Activated naive CD8-positive, alpha-beta T cell treated with anti-CD3 and anti-CD28 coated beads, Interleukin-2, amount 10 ng/mL, durations not matched to agents 7 days and 5 days (primary cell): ENCODE measurements around the gene PRKCA. TPM values are rescaled to one million over a fixed set of nuclear protein-coding genes. Genes with fewer than 3 reads are reported as not detected.

Experiments used
- ATAC-seq: fragments of 150-1000 bp; cut with Tn5 transposase; one replicate; pipeline ENCODE4 v1.10.0; 2021; ENCODE audit warnings: low read depth, moderate library complexity
- POLR2A ChIA-PET: fragments of 350-600 bp; sonication (Branson Sonifier 250); formaldehyde crosslinking; loops from one replicate; lab custom pipeline; 2021; ENCODE audit warnings: antibody characterized with exemption; lab: Charles Lee
- DNase-seq: peaks from one replicate; pipeline ENCODE4 v3.0.0; 2021
- H3K27ac Mint-ChIP-seq: one replicate; pipeline ENCODE4 v1.8.0; 2022; ENCODE audit warnings: mild to moderate bottlenecking, mixed read lengths
- H3K27me3 Mint-ChIP-seq: one replicate; pipeline ENCODE4 v1.8.0; 2022; ENCODE audit warnings: mild to moderate bottlenecking, moderate library complexity, mixed read lengths
- H3K36me3 Mint-ChIP-seq: one replicate; pipeline ENCODE4 v1.8.0; 2021; ENCODE audit warnings: mild to moderate bottlenecking, mixed read lengths
- H3K4me1 Mint-ChIP-seq: one replicate; pipeline ENCODE4 v1.8.0; 2021; ENCODE audit warnings: mixed read lengths
- H3K4me3 Mint-ChIP-seq: one replicate; pipeline ENCODE4 v1.8.0; 2022; ENCODE audit warnings: mild to moderate bottlenecking, moderate library complexity, mixed read lengths
- H3K9me3 Mint-ChIP-seq: one replicate; pipeline ENCODE4 v1.8.0; 2021; ENCODE audit warnings: mixed read lengths
- total RNA-seq, 2 experiments: library from RNA; stranded (reverse); gene quantifications; one replicate each; pipeline ENCODE4 v1.2.3, GENCODE V29; 2021

Gene PRKCA
- total RNA-seq, 2 experiments from 2014 or later = 66.1 to 66.5 TPM

DNA sequence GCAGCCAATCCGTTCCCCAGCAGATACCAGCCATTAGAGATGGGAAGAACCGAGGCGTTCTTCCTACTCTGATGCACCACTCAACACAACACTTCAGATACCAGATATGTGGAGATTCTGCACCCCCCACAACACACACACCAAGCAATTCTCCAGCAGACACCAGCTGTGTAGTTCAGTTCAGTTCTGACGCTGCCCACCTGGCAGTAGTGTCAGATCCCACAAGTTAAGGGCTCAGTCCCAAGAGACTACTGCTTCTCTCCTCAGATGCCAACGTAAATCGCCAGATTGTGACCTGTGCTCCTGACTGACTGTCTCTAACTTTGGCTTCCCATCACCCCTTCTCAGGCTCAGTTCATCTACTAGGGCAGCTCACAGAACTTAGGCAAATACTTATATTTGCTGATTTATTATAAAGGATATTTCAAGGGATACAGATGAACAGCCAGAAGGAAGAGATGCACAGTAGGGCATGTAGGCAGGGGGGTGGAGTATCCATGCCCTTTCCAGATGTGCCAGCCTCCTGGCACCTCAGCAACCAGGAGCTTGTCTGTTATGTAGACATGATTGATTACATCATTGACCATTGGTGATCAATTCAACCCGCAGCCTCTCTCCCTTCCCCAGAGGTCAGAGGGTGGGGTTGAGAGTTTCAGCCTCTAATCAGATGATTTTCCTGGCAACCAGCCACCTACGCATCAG is 110.6 kb downstream of the PRKCA start:
- Mint-ChIP-seq H3K27ac (peak overlapping the region; percentile 33), H3K4me1 (peaks cover 36% of the 10 kb centered on the region), H3K4me3 (peak overlapping the region; percentile 1), H3K36me3 (peaks cover 16% of the 10 kb centered on the region), H3K27me3 (no peaks in the 10 kb centered on the region), H3K9me3 (peaks cover 5% of the 10 kb centered on the region)
- ATAC-seq (no peak), DNase-seq (no peak)
- POLR2A ChIA-PET = no interaction called here

DNA sequence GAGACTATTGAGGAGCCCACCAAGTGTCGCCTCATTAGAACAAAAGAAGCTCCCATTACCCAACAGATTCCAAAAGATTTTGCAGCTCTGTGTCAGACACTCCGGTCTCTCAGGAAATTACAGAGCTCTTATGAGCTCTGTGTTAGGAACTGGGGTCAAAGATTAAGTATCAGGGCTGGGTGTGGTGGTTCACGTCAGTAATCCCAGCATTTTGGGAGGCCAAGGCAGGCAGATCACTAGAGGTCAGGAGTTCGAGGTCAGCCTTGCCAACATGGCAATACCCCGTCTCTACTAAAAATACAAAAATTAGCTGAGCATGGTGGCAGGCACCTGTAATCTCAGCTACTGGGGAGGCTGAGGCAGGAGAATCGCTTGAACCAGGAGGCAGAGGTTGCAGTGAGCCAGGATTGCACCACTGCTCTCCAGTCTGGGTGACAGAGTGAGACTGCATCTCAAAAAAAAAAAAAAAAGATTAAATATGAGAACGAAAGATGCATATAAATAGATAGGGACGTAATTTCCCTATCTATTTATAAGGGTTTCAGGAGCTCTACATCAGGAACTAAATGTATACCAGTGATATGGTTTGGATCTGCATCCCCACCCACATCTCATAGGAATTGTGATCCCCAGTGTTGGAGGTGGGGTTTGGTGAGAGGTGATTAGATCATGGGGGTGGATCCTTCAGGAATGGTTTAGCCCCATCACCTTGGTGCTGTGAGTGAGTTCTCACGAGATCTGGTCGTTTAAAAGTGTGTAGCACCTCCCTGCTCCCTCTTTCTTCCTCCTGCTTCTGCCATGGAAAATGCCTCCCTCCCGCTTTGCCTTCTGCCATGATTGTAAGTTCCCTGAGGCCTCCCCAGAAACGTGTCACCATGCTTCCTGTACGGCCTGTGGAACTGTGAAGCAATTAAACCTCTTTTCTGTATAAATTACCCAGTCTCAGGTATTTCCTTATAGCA is 111.4 kb downstream of the PRKCA start:
- Mint-ChIP-seq H3K9me3 (peaks cover 5% of the 10 kb centered on the region), H3K36me3 (peaks cover 14% of the 10 kb centered on the region), H3K4me1 (peaks cover 31% of the 10 kb centered on the region), H3K27me3 (no peaks in the 10 kb centered on the region), H3K4me3 (no peak overlapping the region), H3K27ac (no peak overlapping the region)
- POLR2A ChIA-PET = no interaction called here
- no peak for ATAC-seq
- no peak for DNase-seq

DNA sequence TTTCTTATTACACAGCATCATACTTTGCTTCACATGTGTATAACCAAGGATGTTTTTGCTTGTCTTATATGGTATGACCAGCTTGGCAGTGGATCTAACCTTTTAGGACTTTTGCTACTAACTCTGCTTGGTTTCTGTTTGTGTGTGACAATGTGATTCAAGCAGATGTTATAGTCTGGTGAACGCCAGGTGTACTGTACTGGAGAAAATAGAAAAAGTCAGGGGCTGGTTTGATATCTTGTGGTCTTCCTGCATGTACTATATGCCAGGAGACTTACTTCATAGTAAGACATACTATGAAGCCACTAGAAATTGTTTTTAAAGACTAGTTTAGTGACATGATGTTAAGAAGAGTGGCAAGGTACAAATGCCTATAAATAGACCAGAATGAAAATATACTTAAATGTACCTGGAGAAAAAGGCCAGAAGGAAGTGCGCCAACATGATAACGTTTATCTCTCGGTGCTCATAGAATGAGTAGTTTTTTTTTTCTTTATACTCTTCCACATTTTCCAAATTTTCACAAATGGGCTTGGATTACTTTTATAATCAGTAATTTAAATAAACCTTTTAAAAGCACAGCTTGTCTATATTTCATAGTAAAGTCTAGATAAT is 112.3 kb downstream of the PRKCA start:
- H3K9me3 Mint-ChIP-seq = peaks cover 5% of the 10 kb centered on the region
- no peak overlapping the region for H3K4me3 Mint-ChIP-seq
- H3K27me3 Mint-ChIP-seq = no peaks in the 10 kb centered on the region
- no peak overlapping the region for H3K27ac Mint-ChIP-seq
- ATAC-seq (no peak), DNase-seq (no peak)
- peaks cover 14% of the 10 kb centered on the region for H3K36me3 Mint-ChIP-seq
- POLR2A ChIA-PET = interaction anchor here (1.2 kb wide), 1 partner anchor 9 kb away, joined by 3 read pairs; no protein-coding TSS in a partner anchor
- H3K4me1 Mint-ChIP-seq = peaks cover 26% of the 10 kb centered on the region

DNA sequence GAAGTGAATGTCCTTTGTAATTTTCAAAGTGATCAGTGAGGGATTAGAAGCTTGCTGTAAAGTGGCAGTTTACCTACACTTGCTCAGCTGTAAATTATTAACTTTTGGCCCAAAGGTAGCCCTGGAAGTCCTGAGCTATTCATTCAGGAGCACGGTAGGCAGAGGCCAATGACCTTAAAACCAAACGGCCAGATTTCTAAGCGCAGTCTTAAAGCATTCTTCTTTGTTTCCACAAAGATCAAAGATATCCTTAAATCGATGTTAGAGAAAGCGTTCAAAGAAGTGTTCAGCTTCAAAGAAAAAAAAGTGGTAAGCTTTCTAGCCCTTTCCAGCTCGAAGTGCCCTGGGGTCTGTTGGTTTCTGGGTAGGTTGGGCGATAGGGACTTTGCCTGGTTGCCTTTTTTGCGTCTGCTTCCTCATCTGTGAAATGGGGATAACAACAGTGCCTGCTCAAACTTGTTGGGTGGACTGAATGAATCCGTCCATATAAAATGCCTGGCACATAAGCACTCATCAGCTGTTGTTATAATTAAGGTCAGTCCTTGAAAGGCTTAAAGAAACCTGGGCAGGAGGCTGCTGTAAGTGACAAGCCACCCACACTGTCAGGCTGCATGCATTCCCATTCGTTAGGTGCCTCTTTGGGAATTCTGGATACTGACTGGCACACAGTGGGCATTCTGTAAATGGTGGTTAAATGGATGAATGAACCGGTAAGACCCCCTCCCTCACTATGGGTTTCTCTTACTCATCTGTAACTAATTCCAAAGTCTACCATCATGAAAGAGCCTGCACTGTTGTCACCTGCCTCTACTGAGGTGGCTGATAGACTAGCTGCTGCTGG is 113.2 kb downstream of the PRKCA start:
- Mint-ChIP-seq H3K4me1 (peaks cover 27% of the 10 kb centered on the region), H3K27ac (peak overlapping the region; percentile 16), H3K4me3 (no peak overlapping the region), H3K9me3 (peaks cover 5% of the 10 kb centered on the region), H3K27me3 (no peaks in the 10 kb centered on the region), H3K36me3 (peaks cover 14% of the 10 kb centered on the region)
- DNase-seq (no peak), ATAC-seq (no peak)
- POLR2A ChIA-PET = interaction anchor here (0.5 to 1.2 kb wide), 2 partner anchors 9 to 129 kb away, joined by 3 read pairs; no protein-coding TSS in a partner anchor

DNA sequence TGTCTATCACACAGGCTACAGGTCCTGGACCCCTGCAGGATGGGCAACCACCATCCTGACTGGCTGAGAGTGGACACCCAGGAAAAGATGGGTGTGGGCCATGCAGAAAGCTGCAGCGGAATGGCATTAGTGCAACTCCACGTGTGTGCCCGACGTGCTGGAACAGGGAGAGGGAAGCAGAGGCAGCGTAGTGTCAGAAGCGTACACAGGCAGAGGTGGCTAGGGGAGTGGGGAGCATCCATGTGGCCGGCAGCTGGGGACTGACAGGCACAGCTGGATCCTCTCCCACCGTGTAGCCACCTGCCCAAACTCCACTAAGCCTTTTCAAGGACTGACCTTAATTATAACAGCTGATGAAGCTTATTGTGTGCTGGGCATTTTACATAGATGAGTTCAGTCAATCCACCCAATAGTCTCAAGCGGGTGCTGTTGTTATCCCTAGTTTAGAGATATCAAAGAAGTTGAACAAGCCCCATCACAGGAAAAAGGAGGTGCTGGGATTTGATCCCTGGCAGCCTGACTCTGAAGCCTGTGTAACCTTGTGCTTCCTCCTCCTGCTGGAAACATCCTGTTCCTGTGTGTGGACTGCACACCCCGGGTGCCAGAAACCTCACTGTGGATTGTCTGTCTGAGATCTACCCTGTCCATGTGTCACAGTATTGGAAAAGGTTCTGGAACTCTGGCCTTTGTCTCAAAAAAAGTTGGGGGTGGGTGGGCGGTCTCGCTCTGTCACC is 114.0 kb downstream of the PRKCA start:
- H3K27ac Mint-ChIP-seq = no peak overlapping the region
- H3K36me3 Mint-ChIP-seq = peaks cover 18% of the 10 kb centered on the region
- POLR2A ChIA-PET = no interaction called here
- H3K27me3 Mint-ChIP-seq = no peaks in the 10 kb centered on the region
- ATAC-seq = no peak
- H3K4me3 Mint-ChIP-seq = no peak overlapping the region
- peaks cover 5% of the 10 kb centered on the region for H3K9me3 Mint-ChIP-seq
- H3K4me1 Mint-ChIP-seq = peaks cover 32% of the 10 kb centered on the region
- DNase-seq = no peak

DNA sequence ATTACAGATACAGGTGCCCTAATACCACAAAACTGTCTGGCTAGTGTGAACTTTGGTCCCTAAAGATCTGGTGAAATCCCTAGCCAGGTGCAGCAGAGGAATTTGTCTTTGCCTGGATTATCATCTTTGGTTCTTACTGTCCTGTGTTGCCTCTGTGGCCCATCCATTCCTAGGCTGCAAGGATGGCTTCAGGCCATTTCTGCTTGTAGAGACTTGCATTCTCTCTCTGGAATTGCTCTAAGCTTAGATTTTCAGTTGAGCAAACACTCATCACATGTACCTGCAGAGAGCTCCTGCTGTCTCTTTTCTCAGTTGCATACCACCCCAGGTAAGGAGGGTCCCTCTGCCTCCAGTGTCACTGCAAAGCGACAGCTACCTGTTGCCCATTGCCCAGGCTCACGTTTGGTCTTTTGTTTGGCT is 114.9 kb downstream of the PRKCA start:
- POLR2A ChIA-PET = no interaction called here
- Mint-ChIP-seq H3K4me1 (peaks cover 37% of the 10 kb centered on the region), H3K27me3 (no peaks in the 10 kb centered on the region), H3K9me3 (peaks cover 5% of the 10 kb centered on the region), H3K4me3 (no peak overlapping the region), H3K36me3 (peaks cover 24% of the 10 kb centered on the region), H3K27ac (no peak overlapping the region)
- no peak for ATAC-seq
- DNase-seq = no peak

DNA sequence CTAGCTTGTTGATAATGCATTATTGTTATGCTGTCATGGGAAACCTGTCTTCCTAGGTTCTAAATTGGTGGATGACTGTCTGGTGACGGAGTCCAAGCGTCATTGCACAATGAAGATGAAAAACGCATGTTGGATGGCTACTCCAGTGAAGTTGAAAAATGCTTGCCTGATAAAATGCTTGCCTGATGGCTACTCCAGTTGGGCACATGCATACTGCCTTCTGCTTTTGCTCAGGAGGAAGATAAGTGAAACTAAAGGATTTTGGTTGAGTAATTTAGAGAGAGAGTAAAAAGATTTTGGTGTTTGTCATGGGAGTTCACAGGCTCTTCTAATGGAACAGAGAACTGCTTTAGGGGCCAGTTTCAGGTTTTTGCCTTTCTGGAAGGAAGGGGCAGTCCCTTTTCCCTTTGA is 118.6 kb downstream of the PRKCA start:
- Mint-ChIP-seq H3K4me1 (peaks cover 25% of the 10 kb centered on the region), H3K4me3 (no peak overlapping the region), H3K27me3 (no peaks in the 10 kb centered on the region), H3K27ac (no peak overlapping the region), H3K36me3 (peaks cover 14% of the 10 kb centered on the region), H3K9me3 (no peaks in the 10 kb centered on the region)
- no peak for DNase-seq
- no peak for ATAC-seq
- POLR2A ChIA-PET = interaction anchor here (0.7 kb wide), 1 partner anchor 51 kb away, joined by 3 read pairs; no protein-coding TSS in a partner anchor

DNA sequence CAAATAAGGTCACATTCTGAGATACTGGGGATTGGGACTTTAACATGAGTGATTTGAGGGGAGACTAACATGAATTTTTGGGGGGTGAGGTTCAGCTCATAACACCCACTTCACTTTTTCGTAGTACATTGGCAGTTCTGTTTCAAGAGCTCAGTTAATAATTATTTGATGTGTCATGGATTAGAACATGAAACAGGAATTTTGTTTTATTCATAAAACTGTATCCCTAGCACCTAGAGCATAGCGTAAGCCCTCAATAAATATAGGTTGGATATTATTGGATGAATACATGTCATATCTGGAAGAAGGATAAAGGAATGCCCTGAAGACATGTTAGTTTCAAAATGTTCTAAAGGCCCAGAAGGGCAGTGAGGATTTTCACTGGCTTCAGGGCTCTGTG is 119.8 kb downstream of the PRKCA start:
- H3K27ac Mint-ChIP-seq = no peak overlapping the region
- no peak overlapping the region for H3K4me3 Mint-ChIP-seq
- POLR2A ChIA-PET = interaction anchor here (1.0 kb wide), 1 partner anchor 14 kb away, joined by 3 read pairs; no protein-coding TSS in a partner anchor

DNA sequence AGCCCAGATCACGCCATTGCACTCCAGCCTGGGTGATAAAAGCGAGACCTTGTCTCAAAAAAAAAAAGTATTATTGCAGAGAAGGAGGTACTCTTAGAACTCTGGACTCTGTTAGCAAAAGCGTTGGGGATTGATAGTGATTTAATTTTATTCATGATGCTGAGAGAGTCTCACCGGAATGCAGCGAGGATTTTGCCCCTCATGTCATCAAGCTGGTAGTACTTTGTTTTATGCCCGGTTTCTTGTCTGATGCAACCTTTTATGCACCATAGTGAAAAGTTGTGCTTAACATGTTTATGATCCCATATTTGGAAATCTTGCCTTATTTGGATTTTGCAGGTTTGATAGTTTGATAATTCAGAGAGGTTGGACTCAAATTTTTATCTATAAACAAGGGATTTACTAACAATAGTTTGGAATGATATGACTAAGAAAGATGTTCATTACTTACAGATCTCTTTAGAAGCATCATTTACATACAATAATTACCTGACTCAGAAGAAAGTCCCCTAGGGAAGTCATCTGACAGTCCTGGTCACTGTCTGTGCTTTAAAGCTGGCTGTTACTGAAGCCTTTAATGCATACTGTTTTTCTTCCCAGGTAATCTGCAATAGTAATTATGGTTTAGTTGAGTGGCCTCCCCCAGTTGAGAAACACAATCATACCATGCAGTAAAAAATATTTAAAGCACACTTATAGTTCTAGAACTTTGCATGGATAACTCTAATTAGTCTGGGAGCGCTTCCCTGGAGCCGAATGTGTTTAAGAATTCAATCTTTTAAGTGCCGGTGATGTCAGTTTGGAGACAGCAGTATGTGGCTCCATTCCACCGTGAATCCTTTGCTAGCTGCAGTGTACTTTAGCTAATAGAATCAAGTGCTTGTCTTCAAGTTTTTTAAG is 120.9 kb downstream of the PRKCA start:
- Mint-ChIP-seq H3K4me1 (peaks cover 37% of the 10 kb centered on the region), H3K27ac (no peak overlapping the region), H3K27me3 (no peaks in the 10 kb centered on the region), H3K36me3 (peaks cover 14% of the 10 kb centered on the region), H3K4me3 (no peak overlapping the region), H3K9me3 (no peaks in the 10 kb centered on the region)
- DNase-seq = no peak
- POLR2A ChIA-PET = no interaction called here
- no peak for ATAC-seq

More for the DNA sequence above, 119.8 kb downstream of the PRKCA start:
- no peaks in the 10 kb centered on the region for H3K9me3 Mint-ChIP-seq
- DNase-seq = no peak
- no peaks in the 10 kb centered on the region for H3K27me3 Mint-ChIP-seq
- peaks cover 14% of the 10 kb centered on the region for H3K36me3 Mint-ChIP-seq
- H3K4me1 Mint-ChIP-seq = peaks cover 31% of the 10 kb centered on the region
- ATAC-seq = no peak

DNA sequence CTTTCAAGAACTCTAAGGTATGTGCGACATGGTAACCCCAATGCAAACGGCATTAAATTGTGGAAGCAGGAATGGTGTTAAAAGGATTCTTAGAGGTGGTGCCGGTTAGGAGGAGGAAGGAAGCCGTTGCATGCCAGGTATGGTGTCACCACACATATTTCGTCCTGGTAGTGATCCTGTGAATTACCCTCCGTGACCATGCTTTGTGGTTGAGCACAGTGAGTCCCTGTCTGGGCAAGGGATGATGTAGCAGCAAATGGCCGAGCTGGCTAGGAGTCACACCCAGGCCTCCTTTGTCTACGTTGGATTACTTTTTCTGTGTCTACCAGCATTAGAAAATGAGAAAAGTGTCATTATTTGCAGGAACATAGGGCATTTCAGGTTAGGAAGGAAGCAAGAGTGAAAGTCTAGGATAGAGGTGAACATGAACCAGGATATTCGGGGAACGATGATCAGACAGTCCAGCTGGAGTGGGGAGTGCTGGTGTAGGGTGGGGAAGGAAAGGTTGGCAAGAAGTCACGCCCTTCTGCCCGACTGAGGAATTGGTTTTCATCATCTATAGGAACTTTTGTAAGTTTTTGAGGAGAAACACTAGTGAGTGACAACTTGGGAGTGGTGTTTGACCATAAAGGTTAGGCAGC is 123.5 kb downstream of the PRKCA start:
- POLR2A ChIA-PET = no interaction called here
- DNase-seq (no peak), ATAC-seq (no peak)
- Mint-ChIP-seq H3K4me1 (peaks cover 43% of the 10 kb centered on the region), H3K27ac (peak overlapping the region; percentile 85), H3K36me3 (peaks cover 14% of the 10 kb centered on the region), H3K4me3 (peak overlapping the region; percentile 71), H3K9me3 (no peaks in the 10 kb centered on the region), H3K27me3 (no peaks in the 10 kb centered on the region)
